T follicular helper cell (primary cell): Measurements from ENCODE around the gene COL20A1.

Source experiments
- DNase-seq: peaks from one replicate; pipeline ENCODE4 v3.0.0-alpha.2; 2020; ENCODE audit warnings: low read depth

COL20A1 gene

GRCh38 chr20:63277466-63278272, 15.3 kb upstream of the COL20A1 start:
- DNase-seq, result no peak

GRCh38 chr20:63278661-63279060, 14.3 kb upstream of the COL20A1 start:
- DNase-seq, result no peak

GRCh38 chr20:63279931-63280330, 13.1 kb upstream of the COL20A1 start:
- DNase-seq, result no peak

GRCh38 chr20:63280371-63280770, 12.6 kb upstream of the COL20A1 start:
- DNase-seq, result no peak

GRCh38 chr20:63280929-63281545, 11.9 kb upstream of the COL20A1 start:
- no peak for DNase-seq

GRCh38 chr20:63281742-63282665, 11.0 kb upstream of the COL20A1 start:
- no peak for DNase-seq

GRCh38 chr20:63282946-63283345, 10.0 kb upstream of the COL20A1 start:
- no peak for DNase-seq

GRCh38 chr20:63283397-63284082, 9.4 kb upstream of the COL20A1 start:
- DNase-seq, result no peak

GRCh38 chr20:63284083-63284440, 8.9 kb upstream of the COL20A1 start:
- no peak for DNase-seq

GRCh38 chr20:63284544-63284949, 8.4 kb upstream of the COL20A1 start:
- no peak for DNase-seq

GRCh38 chr20:63284981-63285524, 7.9 kb upstream of the COL20A1 start:
- DNase-seq, result no peak

- DNase-seq, result no peak
Measured at GRCh38 chr20:63285636-63286615, 7.1 kb upstream of the COL20A1 start.

- no peak for DNase-seq
Measured at GRCh38 chr20:63286781-63287696, 5.9 kb upstream of the COL20A1 start.

- DNase-seq, result no peak
Measured at GRCh38 chr20:63287697-63288580, 5.0 kb upstream of the COL20A1 start.

GRCh38 chr20:63288581-63289251, 4.3 kb upstream of the COL20A1 start:
- no peak for DNase-seq

- no peak for DNase-seq
Measured at GRCh38 chr20:63289311-63290135, 3.5 kb upstream of the COL20A1 start.

- no peak for DNase-seq
Measured at GRCh38 chr20:63290136-63290676, 2.8 kb upstream of the COL20A1 start.
